ENCODE results near the gene THUMPD1.
"Not testable (repeated sequence)": the region's sequence is repeated elsewhere in the genome, so short reads cannot be mapped to it uniquely, and the experiment has no call there.

THUMPD1 gene

DNA sequence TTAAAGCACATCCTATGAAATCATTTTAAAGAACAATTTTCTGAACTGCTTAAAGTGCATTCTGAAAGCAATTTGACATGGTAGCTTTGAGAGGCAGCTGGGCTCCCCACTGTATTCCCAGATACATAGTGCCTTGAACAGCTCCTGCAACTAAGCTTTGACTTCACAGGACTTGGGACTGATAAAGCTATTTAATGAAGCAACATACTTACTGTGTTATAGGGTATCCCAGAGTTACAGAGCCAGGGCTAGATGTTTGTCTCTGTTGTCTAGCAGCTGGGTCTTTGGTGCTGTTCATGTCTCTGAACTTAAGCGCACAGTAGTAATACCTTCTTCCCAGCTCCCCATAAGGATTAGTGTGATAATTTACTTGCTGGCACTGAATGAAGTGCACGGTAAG is 45.0 kb downstream of the THUMPD1 start:
- no peak for DNase-seq (ENCODE audit: low read depth)
- H3K4me3 ChIP-seq (ENCODE audit: low read depth, low read length): no peak overlapping the region
- TF ChIP-seq, protein P1, sequence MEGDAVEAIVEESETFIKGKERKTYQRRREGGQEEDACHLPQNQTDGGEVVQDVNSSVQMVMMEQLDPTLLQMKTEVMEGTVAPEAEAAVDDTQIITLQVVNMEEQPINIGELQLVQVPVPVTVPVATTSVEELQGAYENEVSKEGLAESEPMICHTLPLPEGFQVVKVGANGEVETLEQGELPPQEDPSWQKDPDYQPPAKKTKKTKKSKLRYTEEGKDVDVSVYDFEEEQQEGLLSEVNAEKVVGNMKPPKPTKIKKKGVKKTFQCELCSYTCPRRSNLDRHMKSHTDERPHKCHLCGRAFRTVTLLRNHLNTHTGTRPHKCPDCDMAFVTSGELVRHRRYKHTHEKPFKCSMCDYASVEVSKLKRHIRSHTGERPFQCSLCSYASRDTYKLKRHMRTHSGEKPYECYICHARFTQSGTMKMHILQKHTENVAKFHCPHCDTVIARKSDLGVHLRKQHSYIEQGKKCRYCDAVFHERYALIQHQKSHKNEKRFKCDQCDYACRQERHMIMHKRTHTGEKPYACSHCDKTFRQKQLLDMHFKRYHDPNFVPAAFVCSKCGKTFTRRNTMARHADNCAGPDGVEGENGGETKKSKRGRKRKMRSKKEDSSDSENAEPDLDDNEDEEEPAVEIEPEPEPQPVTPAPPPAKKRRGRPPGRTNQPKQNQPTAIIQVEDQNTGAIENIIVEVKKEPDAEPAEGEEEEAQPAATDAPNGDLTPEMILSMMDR (conservative IDR thresholded peaks at IDR 0.05; ENCODE audit: low read depth, low read length): no peak

DNA sequence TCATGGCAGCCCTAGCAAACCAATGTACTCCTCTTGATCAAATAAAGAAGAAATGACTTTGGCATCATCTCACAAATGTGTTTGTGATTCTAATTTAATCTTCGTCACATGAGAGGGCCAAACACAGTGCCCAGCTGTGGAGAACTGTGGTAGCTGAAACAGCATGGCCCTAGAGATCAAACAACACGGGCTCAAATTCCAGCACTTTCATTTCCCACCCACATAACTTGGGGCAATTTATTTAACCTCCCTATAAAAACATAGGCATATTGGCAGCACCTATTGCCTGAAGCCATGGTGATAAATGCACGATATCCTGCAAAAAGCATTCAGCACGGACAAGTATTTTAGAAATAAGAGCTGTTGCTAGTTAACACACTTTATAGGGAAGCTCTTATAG is 46.6 kb downstream of the THUMPD1 start:
- no peak overlapping the region for H3K4me3 ChIP-seq (ENCODE audit: low read depth, low read length)
- TF ChIP-seq, protein P1 (conservative IDR thresholded peaks at IDR 0.05; ENCODE audit: low read depth, low read length): no peak
- DNase-seq (ENCODE audit: low read depth): no peak

DNA sequence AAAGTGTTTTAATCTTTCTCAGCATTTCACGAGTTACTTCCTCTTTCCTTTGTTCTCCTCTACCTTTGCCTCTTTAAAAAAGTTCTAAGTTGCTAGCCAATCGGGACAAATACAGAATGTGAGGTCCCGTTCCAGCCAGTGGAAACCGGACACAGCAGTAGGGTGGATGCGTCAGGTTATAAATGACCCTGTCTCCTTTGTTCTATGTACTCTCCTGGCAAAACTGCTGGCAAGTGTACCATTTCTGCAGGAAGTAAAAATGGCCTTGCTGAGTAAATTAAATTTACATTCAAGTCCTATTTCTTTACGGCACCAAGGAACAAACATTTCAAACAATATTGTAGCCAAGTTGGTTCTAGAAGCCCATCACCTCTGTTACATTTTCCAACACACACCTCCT is 47.5 kb downstream of the THUMPD1 start:
- H3K4me3 ChIP-seq (ENCODE audit: low read depth, low read length); DNase-seq (ENCODE audit: low read depth): not testable (repeated sequence)

DNA sequence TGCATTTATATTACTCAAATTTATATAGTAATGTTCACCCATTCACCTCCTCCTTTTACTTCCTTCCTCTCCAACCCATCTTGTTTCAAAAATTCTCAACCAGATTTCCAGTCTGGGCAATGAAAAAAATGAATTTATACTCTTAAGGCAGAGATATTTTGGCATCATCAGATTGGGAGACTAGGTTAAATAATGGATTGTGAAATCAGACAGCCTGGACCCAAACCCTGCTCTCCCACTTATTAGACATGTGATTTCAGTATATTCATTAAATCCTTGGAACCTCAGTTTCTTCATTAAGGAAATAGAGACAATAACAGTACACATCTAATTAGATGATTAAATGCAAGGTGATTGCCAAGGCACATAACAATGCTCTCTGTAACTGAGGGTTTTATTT is 52.0 kb downstream of the THUMPD1 start:
- DNase-seq (ENCODE audit: low read depth): no peak
- H3K4me3 ChIP-seq (ENCODE audit: low read depth, low read length): no peak overlapping the region
- TF ChIP-seq, protein P1 (conservative IDR thresholded peaks at IDR 0.05; ENCODE audit: low read depth, low read length): no peak

DNA sequence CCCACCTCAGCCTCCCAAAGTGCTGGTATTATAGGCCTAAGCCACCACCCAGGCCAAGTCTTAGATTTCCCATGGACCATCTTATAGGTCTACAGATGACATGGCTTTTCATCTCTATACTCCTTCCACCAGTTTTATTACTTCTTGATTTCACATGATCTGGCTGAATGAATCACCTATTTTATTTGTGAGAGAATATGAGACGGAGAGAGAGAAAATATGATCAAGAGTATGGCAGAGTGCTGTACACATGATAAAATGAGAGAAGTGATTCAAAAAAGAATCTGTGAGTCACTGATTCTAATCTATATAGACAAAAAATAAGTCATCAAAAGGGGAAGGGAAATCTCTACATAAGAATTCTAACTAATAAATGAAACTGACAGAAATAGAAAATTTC is 57.8 kb downstream of the THUMPD1 start:
- DNase-seq (ENCODE audit: low read depth): no peak
- TF ChIP-seq, protein P1 (conservative IDR thresholded peaks at IDR 0.05; ENCODE audit: low read depth, low read length): no peak
- no peak overlapping the region for H3K4me3 ChIP-seq (ENCODE audit: low read depth, low read length)

Data from choroid plexus epithelial cell (primary cell).